CD4-positive, alpha-beta T cell treated with Interleukin-10 for 1 hour (primary cell): ENCODE measurements around the gene EXOSC6.
"Not testable (repeated sequence)": the region's sequence is repeated elsewhere in the genome, so short reads cannot be mapped to it uniquely, and the experiment has no call there.

Experiments used
- DNase-seq: peaks from one replicate; pipeline ENCODE4 v3.0.0-alpha.2; 2020

EXOSC6 gene

GRCh38 chr16:70254180-70254964 lies 2.6 kb upstream of the EXOSC6 start:
- DNase-seq, result no peak

GRCh38 chr16:70253291-70254106 lies 1.8 kb upstream of the EXOSC6 start:
- DNase-seq, result peak; percentile 49

DNA sequence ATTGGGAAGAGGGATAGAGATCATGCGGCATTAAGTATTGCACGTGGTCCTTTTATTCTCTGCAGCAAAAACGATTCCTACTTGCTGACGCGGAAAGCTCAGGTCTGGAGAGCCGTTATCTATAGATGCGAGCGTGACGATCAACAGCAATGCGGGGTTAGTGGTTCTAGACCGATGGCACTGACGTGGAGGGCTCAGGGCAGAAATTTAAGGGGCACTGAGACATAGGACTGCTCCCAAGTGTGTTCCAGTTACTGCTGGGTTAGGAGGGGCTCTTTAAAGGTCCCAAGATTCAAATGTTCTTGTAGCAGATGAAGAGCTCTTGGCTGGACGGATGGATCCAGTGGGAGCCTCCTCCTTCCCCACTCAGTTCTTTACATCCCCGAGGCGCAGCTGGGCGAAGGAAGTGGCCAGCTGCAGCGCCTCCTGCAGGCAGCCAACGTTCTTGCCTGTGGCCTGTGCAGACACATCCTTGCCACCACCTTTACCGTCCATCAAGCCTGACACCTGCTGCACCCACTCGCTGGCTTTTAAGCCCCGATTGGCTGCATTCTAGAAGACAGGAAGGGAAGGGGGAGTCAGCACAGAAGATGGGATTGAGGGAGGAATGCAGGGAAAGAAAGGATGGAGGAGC lies 732 bp upstream of the EXOSC6 start:
- no peak for DNase-seq

DNA sequence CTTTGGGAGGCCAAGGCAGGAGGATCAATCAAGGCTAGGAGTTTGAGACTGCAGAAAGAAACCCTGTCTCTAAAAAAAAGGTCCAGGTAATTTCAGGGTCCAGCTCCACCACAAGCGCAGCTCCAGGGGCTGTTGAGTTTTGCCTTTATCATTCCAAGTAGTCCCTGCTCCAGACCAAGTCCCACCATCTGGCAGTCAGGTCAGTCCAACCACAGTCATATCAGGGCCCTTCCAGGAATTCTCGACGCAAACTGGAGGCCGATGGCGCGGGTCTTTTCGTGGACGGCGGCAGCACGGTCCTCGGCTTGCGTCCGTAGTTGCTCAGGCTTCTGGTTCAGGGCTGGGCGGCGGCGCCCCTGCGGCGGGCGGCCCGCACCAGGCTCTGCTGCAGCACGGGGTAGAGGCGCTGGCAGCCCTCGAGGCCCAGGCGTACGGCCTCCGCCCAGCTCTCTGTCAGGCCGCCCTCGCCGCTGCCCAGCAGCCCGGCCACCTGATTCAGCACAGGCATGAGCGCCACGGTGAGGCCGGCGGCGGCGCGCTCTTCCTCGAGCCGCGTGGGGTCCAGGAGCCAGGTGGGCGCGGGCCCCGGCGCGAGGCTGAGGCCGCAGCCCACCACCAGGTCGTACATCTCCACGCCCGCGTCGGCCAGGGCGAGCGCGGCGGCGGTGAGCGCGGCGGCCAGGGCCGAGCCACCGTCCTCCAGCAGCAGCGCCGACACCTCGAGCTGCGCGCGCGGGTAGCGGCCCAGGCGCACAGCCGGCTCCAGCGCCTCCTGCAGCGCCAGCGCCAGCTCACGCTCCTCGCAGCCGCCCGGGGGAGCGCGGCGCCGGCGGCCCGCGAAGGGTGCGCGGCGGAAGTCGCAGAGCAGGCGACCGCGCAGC lies 752 bp downstream of the EXOSC6 start:
- DNase-seq, result no peak

- not testable (repeated sequence) for DNase-seq
These were observed 2.0 kb downstream of the EXOSC6 start for GRCh38 chr16:70249697-70250096.

DNA sequence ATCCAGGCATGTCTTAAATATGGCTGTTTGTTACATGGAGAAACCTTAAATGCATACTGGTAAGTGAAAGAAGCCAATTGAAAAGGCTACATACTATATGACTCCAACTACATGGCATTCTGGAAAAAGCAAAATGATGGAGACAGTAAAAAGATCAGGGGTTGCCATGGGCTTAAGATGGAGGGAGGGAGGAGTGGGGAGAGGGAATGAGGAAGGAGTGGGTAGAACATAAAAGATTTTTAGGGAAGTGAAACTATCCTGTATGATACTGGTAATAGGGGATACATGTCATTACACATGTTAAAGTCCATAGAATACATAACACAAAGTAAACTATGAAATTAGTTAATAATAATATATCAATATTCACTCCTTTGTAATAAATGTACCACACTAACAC lies 13.0 kb downstream of the EXOSC6 start:
- not testable (repeated sequence) for DNase-seq

DNA sequence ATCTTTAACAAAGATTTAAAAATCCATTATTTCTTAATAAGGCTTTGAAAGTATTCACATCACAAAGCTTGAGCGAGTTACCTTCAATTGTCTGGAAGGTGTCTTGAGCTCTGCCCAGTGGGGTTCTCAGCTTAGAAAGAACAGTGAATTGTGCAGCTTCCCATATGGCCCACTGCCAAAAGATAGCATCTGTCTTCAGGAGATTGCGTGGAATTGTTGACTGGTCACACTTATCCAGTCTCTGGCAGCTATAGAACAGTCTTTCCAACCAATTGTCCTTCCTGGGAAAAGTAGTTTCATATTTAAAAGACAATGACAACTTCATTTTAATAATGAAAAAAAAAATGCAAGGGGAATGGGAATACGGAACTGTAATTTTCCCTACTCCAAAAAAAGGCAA lies 19.9 kb downstream of the EXOSC6 start:
- not testable (repeated sequence) for DNase-seq

GRCh38 chr16:70226024-70226423 lies 25.7 kb downstream of the EXOSC6 start:
- DNase-seq, result not testable (repeated sequence)

GRCh38 chr16:70225430-70225829 lies 26.3 kb downstream of the EXOSC6 start:
- DNase-seq, result not testable (repeated sequence)

DNA sequence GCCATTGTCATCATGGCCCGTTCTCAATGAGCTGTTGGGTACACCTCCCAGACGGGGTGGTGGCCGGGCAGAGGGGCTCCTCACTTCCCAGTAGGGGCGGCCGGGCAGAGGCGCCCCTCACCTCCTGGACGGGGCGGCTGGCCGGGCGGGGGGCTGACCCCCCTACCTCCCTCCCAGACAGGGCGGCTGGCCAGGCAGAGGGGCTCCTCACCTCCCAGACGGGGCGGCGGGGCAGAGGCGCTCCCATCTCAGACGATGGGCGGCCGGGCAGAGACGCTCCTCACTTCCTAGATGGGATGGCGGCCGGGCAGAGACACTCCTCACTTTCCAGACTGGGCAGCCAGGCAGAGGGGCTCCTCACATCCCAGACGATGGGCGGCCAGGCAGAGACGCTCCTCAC lies 27.1 kb downstream of the EXOSC6 start:
- not testable (repeated sequence) for DNase-seq

DNA sequence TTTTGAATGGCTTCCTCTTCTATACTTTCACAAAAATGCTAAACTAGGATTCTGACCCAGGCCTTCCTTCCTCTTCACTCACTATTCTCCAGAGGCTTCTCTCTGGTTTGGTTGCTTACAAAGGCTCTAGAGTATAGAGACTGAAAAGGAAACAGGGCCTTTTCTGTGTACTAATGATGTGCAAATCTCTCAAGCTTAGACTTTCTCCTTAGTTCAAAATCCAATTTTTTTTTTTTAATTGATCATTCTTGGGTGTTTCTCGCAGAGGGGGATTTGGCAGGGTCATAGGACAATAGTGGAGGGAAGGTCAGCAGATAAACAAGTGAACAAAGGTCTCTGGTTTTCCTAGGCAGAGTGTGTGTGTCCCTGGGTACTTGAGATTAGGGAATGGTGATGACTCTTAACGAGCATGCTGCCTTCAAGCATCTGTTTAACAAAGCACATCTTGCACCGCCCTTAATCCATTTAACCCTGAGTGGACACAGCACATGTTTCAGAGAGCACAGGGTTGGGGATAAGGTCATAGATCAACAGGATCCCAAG lies 27.7 kb downstream of the EXOSC6 start:
- not testable (repeated sequence) for DNase-seq

- DNase-seq, result not testable (repeated sequence)
These were observed 28.5 kb downstream of the EXOSC6 start for GRCh38 chr16:70223216-70223615.

GRCh38 chr16:70222574-70222973 lies 29.2 kb downstream of the EXOSC6 start:
- DNase-seq, result not testable (repeated sequence)

- not testable (repeated sequence) for DNase-seq
These were observed 33.2 kb downstream of the EXOSC6 start for GRCh38 chr16:70218586-70218985.

- DNase-seq, result not testable (repeated sequence)
These were observed 45.4 kb downstream of the EXOSC6 start for GRCh38 chr16:70206382-70206781.

GRCh38 chr16:70204668-70205405 lies 46.9 kb downstream of the EXOSC6 start:
- DNase-seq, result not testable (repeated sequence)

GRCh38 chr16:70204010-70204409 lies 47.7 kb downstream of the EXOSC6 start:
- DNase-seq, result not testable (repeated sequence)

DNA sequence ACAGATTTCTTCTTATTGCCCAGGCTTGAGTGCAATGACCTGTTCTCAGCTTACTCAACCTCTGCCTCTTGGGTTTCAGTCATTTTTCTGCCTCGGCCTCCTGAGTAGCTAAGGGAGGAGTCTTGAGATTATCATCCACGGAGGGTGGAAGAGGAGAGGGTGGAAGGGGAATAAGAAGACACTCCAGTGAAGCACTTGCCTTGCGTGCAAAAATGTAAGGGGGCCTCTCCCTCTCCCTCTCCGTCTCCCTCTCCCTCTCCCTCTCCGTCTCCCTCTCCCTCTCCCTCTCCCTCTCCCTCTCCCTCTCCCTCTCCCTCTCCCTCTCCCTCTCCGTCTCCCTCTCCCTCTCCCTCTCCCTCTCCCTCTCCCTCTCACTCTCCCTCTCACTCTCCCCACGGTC lies 48.2 kb downstream of the EXOSC6 start:
- not testable (repeated sequence) for DNase-seq

DNA sequence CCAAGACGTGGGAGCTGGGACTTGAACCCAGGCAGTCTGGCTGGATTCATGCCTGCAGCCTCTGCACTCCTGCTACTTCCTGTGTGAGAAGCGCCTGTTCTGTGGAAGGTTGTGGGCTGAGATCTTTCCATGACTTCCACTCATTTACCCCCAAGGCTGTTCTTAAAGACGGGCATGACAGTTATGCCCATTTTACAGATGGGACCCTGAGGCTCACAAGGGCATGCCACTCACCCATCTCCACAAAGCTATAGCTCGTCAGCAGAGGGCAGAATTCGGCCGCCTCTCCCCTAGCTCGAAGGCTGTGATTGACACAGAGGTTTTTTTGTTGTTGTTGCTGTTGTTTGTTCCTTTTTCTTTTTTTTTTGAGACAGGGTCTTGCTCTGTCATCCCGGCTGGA lies 51.7 kb downstream of the EXOSC6 start:
- not testable (repeated sequence) for DNase-seq

DNA sequence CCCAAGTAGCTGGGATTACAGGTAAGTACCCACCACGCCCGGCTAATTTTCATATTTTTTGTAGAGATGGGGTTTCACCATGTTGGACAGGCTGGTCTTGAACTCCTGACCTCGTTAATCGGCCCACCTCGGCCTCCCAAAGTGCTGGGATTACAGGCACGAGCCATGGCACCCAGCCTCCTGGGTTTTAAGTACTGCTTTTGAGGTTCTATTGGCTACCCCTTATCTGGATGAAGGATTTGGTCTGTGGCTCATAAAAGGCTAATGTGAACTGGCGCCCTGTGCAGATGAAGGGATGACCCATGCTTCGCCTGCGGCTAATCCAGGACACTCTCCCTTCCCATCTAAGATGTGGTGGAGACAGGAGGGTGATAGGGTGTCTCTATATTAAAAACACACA lies 52.6 kb downstream of the EXOSC6 start:
- DNase-seq, result not testable (repeated sequence)

GRCh38 chr16:70198666-70199065 lies 53.1 kb downstream of the EXOSC6 start:
- DNase-seq, result not testable (repeated sequence)
